GM12874 (cell line): ENCODE data around the gene TRIM46.

Source experiments
- CTCF ChIP-seq: IDR thresholded peaks from 2 replicates; pipeline ENCODE4 v1.5.1; 2011; ENCODE audit warnings: low read depth, mild to moderate bottlenecking, control low read depth, low read length, moderate library complexity; ENCODE audit not compliant: insufficient read depth

Gene TRIM46

DNA sequence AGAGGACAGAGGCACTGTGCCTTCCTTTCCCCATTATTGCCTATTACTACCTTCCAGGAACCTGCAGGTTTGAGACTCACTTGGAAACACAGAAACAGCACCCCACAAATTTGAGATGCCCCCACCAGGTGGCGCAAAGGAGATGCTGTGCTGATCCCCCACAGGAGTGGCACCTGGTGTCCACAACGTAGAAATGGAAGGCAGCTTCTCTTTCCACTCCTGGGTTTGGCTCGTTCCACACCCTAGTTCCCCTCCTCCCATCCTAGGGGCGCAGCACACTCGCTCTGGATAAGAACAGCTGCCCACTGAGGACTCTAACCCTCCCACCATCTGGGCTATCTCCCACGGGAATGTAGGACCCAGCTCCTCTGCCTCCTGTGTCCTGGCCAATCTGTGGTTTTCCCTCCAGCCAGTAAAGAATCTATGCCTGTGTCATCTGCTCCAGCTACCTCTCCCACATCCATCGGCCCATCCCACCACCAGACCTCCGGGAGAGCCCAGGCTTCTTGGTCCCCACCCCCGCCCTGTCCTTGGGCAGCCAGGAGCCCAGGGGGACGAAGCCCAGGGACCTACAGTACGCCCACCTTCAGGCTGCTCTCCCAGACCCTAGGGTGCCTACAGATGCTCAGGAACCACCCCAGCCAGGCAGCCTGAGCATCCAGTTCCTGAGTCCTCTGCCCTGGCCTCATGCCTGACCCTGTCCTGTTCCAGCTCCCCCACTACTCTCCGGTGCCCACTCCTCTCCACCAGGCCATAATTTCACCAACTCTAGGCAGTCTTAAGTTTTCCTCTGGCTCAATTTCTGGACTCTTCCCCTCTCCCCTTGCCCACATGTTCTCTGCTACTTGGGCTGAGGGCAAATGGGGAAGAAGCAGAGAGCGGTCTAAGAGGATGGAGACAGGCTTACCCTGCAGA is 33.5 kb downstream of the TRIM46 start:
- TF ChIP-seq CTCF = peak; percentile 84

GRCh38 chr1:155207806-155208540 is 34.3 kb downstream of the TRIM46 start, which contains the start of gene THBS3:
TSS of gene THBS3 (minus strand) at chr1:155207897. CDS start at chr1:155207876, 21 bp downstream.
- TF ChIP-seq CTCF = no peak

GRCh38 chr1:155208541-155209311 is 35.1 kb downstream of the TRIM46 start, which contains the start of gene MTX1:
TSS of gene MTX1 (plus strand) at chr1:155208695. CDS start at chr1:155208805, 110 bp downstream.
- TF ChIP-seq CTCF = no peak

- no peak for TF ChIP-seq CTCF
These were observed 35.7 kb downstream of the TRIM46 start for GRCh38 chr1:155209312-155209721.

GRCh38 chr1:155210314-155211104 is 36.9 kb downstream of the TRIM46 start:
- TF ChIP-seq CTCF = no peak

- no peak for TF ChIP-seq CTCF
These were observed 45.4 kb downstream of the TRIM46 start for GRCh38 chr1:155218854-155219591.
